Stimulated activated CD4-positive, alpha-beta T cell treated with anti-CD3 and anti-CD28 coated beads, Interleukin-12 subunit alpha, Interleukin-12 subunit beta, amount 100 ng/mL, for 4 hours (primary cell): Measurements from ENCODE around the gene ASAH2.
"Not testable (repeated sequence)": the region's sequence is repeated elsewhere in the genome, so short reads cannot be mapped to it uniquely, and the experiment has no call there.

Experiments used
- DNase-seq: peaks from one replicate; pipeline ENCODE4 v3.0.0-alpha.2; 2020

Gene ASAH2

DNA sequence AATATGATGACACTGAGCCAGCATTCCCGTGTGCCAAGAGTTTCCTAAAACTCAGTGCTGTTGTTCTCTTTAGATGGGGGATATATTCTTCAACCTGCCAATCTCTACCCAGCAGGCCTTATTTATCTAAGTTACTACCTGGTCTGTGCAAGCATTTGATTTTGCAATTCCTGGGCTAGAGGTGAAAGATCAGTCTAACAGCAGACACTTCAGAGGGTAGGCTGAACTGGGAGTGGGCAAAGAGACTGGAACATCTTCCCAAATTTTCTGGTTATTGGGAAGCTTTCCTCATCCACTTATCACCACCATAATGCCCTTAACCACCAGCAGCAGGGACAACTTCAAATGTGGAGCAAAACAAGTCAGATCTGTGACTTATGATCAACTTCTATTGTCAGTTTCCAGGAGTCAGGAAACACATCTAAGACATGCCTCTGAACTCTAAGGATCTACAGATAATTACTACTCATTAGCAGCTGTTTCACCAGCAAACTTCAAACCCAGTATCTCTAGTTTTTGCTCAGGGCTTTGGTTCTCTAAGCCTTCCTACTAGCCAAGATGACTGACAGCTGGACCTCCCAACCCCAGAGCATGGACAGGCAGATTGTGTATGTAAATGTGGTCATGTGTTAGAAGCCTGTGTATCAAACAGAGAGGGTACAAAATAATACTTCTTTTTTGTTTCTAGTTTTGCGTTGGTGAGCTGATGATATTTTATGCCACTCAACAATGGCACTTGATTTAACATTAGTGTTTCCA lies 1.0 kb downstream of the ASAH2 start:
- no peak for DNase-seq

- DNase-seq: no peak
Observed at GRCh38 chr10:50248598-50248997, 2.7 kb downstream of the ASAH2 start.

- no peak for DNase-seq
Observed at GRCh38 chr10:50248062-50248461, 3.3 kb downstream of the ASAH2 start.

- DNase-seq: no peak
Observed at GRCh38 chr10:50244201-50244600, 7.1 kb downstream of the ASAH2 start.

DNA sequence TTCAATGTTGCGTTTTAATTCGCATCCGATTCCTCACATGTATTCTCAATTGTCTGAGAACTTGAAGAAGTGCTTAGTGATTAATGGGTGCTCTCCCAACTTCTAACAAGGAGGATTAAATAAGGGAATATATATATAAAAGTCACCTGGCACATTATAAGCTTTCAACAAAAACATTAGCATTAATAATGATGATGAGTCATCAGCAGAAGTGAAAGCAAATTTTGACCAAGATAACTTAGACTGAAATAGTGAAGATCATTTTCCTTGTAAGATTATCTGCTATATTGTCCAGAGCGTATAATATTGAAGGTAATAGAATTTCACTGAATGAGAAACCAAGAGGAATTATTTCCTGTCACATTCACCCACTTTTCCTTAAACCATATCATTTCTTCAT lies 8.5 kb downstream of the ASAH2 start:
- no peak for DNase-seq

- DNase-seq: not testable (repeated sequence)
Observed at GRCh38 chr10:50241478-50241877, 9.8 kb downstream of the ASAH2 start.

GRCh38 chr10:50234486-50234885 lies 16.8 kb downstream of the ASAH2 start:
- no peak for DNase-seq

- no peak for DNase-seq
Observed at GRCh38 chr10:50232261-50232639, 19.1 kb downstream of the ASAH2 start.

DNA sequence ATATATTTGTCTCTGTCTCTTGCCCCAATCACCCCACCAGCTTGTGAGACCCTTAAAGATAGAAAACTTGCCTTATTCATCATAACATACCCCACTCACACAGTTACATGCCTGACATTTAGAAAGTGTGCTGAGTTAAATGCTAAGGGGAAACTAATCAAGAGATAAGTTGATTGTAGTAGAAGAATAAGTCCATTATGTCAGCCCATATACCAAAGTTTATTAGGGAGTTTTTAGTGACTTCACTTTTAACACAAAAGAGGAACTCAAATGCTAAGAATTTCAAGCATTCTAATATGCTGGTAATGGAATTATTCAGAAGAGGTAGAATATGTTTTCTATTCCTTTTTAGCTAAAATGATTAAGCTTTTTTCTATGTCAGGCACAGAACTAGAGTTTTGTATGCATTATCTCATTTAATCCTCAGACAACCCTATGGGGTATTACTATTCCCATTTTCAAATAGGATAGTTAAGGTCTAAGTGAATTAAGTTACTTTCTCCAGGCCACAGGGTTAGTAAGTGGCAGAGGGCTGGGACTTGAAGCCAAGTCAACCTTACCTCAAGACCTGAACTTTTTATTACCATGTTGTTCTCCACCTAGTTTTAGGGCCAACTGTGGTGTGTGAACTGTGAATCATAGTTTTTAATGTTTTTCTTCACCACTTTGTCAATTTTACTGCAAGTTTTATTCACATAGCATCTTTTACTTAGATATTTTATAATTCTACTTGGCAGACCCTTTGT lies 19.6 kb downstream of the ASAH2 start:
- DNase-seq: no peak

- DNase-seq: no peak
Observed at GRCh38 chr10:50229460-50229859, 21.9 kb downstream of the ASAH2 start.

DNA sequence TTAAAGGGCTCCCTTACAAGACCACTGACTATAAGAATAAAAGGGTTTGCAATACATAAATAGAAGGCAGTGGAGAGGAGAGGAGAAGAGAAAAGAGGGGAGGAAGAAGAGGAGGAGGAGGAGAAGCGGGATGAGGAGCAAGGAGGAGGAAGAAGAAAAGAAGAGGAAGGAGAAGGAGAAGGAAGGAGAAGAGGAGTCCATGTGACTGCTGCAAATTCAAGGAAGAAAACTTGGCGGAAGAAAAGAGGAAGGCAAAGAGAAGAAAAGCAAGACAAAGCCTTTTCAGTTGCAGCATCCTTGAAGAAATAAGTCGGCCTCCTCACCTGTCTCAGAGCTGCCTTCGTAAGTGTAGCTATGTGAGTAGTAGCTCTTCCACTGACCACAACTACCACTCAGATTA lies 22.6 kb downstream of the ASAH2 start:
- DNase-seq: no peak

GRCh38 chr10:50226610-50227009 lies 24.7 kb downstream of the ASAH2 start:
- DNase-seq: no peak

DNA sequence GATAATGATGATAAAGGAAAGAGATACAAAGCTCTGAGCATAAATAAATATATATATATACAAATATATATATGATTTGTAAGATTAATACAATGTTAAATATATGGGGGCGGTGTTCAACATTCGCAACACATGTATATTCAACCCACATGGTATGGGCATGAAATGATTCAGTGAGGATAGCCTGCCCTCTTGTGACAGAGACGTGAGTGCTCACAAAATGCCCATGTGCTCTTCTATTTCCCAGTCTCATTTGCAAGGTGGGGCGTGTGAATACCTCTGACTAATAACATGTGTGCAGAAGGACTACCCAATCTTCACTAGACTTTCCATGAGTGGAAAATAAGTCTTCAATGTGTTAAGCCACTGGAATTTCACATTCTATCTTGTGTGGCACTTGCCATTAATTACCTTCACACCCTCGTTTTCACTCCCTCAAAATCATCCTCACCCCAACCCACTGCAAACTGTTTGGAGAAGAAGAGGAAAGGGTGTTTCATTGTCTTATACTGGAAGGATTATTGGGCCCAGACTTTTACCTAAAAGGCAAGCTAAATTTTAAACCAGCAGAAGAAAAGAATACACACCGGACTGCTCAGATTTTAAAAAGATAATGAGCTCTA lies 26.9 kb downstream of the ASAH2 start:
- no peak for DNase-seq

DNA sequence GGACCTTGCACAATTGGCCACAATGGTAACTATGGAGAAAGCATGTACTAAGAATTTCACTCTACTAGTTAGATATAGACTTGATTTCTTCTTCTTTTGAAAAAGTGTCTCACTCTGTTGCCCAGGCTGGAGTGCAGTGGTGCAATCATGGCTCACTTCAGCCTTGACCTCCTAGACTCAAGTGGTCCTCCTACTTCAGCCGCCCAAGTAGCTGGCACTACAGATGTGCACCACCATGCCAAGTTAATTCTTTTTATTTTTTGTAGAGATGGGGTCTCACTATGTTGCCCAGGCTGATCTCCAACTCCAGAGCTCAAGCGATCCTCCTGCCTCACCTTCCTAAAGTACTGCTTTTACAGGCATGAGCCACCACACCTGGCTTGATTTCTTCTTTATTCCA lies 29.1 kb downstream of the ASAH2 start:
- DNase-seq: no peak

DNA sequence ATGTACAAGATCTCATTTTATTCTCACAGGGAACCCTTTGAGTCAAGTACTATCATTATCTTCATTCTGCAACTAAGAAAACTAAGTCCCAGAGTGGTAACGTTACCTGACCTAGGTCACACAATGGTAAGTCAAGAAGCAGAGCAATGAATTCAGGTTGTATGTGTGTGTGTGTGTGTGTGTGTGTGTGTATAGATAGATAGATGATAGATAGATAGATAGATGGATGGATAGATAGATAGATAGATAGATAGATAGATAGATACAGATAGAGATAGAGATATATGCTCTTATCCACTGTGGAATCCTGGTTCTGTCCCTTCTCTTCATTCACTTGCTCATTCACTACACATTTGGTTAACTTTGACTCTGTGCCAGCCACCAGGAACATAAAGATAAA lies 29.8 kb downstream of the ASAH2 start:
- DNase-seq: no peak

DNA sequence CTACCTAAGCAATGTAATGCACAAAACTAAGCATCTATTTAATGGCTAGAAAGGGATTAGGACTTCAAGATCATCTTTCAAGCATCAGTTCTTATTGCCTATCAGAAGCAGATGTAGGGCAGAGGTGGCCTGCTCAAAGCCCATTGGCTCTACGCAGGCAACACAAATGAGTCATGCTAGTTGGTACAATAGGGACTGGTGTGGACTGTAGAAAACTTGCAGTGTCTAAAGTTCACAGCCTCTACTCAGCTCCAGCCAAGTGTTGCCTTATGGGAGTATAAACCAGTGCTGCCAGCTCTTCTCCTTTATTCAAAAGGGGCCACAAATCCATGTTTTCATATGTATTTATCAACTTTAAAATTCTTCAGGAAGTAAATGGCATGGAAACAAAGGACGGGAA lies 31.7 kb downstream of the ASAH2 start:
- DNase-seq: no peak

- no peak for DNase-seq
Observed at GRCh38 chr10:50219200-50219599, 32.1 kb downstream of the ASAH2 start.

- no peak for DNase-seq
Observed at GRCh38 chr10:50216894-50217293, 34.4 kb downstream of the ASAH2 start.

DNA sequence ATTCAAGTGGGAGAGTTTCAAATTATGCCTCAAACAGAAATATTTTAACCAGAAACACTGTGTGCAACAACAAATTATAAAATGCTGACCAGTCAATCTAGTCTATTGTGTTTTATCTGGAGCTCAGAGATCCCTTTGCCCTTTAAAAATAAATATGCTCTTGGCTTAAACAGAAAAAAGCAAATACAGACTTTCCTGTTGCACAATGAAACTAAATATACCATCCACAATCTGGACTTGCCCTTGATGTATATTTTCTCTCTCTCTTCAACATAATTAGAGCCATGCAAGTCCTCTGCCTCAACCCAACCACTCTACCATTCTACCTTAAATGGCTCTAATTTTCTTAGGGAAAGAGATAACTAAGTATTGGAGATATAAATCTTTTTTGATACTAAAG lies 34.9 kb downstream of the ASAH2 start:
- DNase-seq: no peak

- DNase-seq: no peak
Observed at GRCh38 chr10:50211670-50212069, 39.6 kb downstream of the ASAH2 start.

DNA sequence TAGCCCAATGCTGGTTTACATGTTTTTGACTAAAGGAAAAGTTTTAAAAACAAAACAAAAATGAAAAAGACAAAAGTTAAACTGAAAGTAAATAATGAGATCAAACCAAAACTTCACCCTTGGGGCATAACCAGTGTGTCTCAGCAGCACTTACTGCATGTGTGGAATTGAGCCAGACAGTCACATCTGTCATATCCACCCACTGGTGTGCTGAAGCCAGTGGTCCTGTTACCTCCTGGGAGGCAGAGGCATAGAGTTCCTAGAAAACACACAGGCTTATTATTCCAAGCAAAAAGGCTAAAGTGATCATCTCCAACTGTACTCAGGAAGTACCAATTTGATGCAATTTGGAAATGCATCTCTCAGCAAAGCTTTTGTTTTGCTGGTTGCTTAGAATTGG lies 40.4 kb downstream of the ASAH2 start:
- DNase-seq: no peak
